ENCODE data around the gene RIMBP2.
"Not testable (repeated sequence)": the region's sequence is repeated elsewhere in the genome, so short reads cannot be mapped to it uniquely, and the experiment has no call there.

Gene RIMBP2

GRCh38 chr12:130742716-130743115 is 26.6 kb upstream of the RIMBP2 start:
- no peak overlapping the region for H3K27ac ChIP-seq
- DNase-seq (ENCODE audit: low read depth, low spot score), result no peak

- DNase-seq (ENCODE audit: low read depth, low spot score), result no peak
Observed at GRCh38 chr12:130742112-130742511, 26.0 kb upstream of the RIMBP2 start.

GRCh38 chr12:130739571-130739970 is 23.5 kb upstream of the RIMBP2 start:
- no peak for DNase-seq (ENCODE audit: low read depth, low spot score)
- H3K27ac ChIP-seq, result no peak overlapping the region

More at GRCh38 chr12:130742112-130742511, 26.0 kb upstream of the RIMBP2 start:
- no peak overlapping the region for H3K27ac ChIP-seq

GRCh38 chr12:130738403-130738802 is 22.3 kb upstream of the RIMBP2 start:
- DNase-seq (ENCODE audit: low read depth, low spot score); H3K27ac ChIP-seq: not testable (repeated sequence)

GRCh38 chr12:130737731-130738130 is 21.6 kb upstream of the RIMBP2 start:
- no peak overlapping the region for H3K27ac ChIP-seq
- DNase-seq (ENCODE audit: low read depth, low spot score), result no peak

- no peak for DNase-seq (ENCODE audit: low read depth, low spot score)
- H3K27ac ChIP-seq, result no peak overlapping the region
Observed at GRCh38 chr12:130729344-130729743, 13.2 kb upstream of the RIMBP2 start.

GRCh38 chr12:130728158-130729058 is 12.3 kb upstream of the RIMBP2 start:
- DNase-seq (ENCODE audit: low read depth, low spot score), result no peak
- no peak overlapping the region for H3K27ac ChIP-seq

- DNase-seq (ENCODE audit: low read depth, low spot score), result no peak
- no peak overlapping the region for H3K27ac ChIP-seq
Observed at GRCh38 chr12:130719263-130719859, 3.3 kb upstream of the RIMBP2 start.

GRCh38 chr12:130717752-130718151 is 1.7 kb upstream of the RIMBP2 start:
- H3K27ac ChIP-seq, result no peak overlapping the region
- no peak for DNase-seq (ENCODE audit: low read depth, low spot score)

- no peak for DNase-seq (ENCODE audit: low read depth, low spot score)
- H3K27ac ChIP-seq, result no peak overlapping the region
Observed at GRCh38 chr12:130716969-130717366, 869 bp upstream of the RIMBP2 start.

GRCh38 chr12:130715150-130715997 is 725 bp downstream of the RIMBP2 start:
- no peak for DNase-seq (ENCODE audit: low read depth, low spot score)

GRCh38 chr12:130714591-130715149 is 1.4 kb downstream of the RIMBP2 start:
- no peak overlapping the region for H3K27ac ChIP-seq
- no peak for DNase-seq (ENCODE audit: low read depth, low spot score)

More at GRCh38 chr12:130715150-130715997, 725 bp downstream of the RIMBP2 start:
- H3K27ac ChIP-seq, result no peak overlapping the region

- no peak for DNase-seq (ENCODE audit: low read depth, low spot score)
Observed at GRCh38 chr12:130714091-130714590, 2.0 kb downstream of the RIMBP2 start.

GRCh38 chr12:130713581-130713991 is 2.5 kb downstream of the RIMBP2 start:
- H3K27ac ChIP-seq, result no peak overlapping the region
- DNase-seq (ENCODE audit: low read depth, low spot score), result no peak

More at GRCh38 chr12:130714091-130714590, 2.0 kb downstream of the RIMBP2 start:
- H3K27ac ChIP-seq, result no peak overlapping the region

GRCh38 chr12:130712346-130713065 is 3.6 kb downstream of the RIMBP2 start:
- no peak overlapping the region for H3K27ac ChIP-seq
- DNase-seq (ENCODE audit: low read depth, low spot score), result no peak

GRCh38 chr12:130711756-130712155 is 4.3 kb downstream of the RIMBP2 start:
- no peak for DNase-seq (ENCODE audit: low read depth, low spot score)
- no peak overlapping the region for H3K27ac ChIP-seq

- no peak for DNase-seq (ENCODE audit: low read depth, low spot score)
- no peak overlapping the region for H3K27ac ChIP-seq
Observed at GRCh38 chr12:130710733-130711080, 5.4 kb downstream of the RIMBP2 start.

- H3K27ac ChIP-seq, result no peak overlapping the region
- no peak for DNase-seq (ENCODE audit: low read depth, low spot score)
Observed at GRCh38 chr12:130709971-130710732, 5.9 kb downstream of the RIMBP2 start.

Data from epithelial cell of prostate (primary cell).